HepG2 (cell line): ENCODE results near the gene KIAA1191. TPM values are rescaled to one million over a fixed set of nuclear protein-coding genes. Genes with fewer than 3 reads are reported as not detected.
A peak's percentile ranks its signal among the peaks of the same experiment; 100 is the strongest.

ENCODE experiments used
- AHDC1 ChIP-seq: sonication (generic); formaldehyde crosslinking; IDR thresholded peaks from 2 replicates; pipeline ENCODE4 v1.5.1; 2020; ENCODE audit warnings: mild to moderate bottlenecking, missing genetic modification reagents, borderline replicate concordance
- ATF7 ChIP-seq, 2 experiments: fragments of 450-650 bp in 1 of 2; sonication (generic) in 1 of 2; formaldehyde crosslinking in 1 of 2; IDR thresholded peaks; 2 replicates each; pipeline versions ENCODE4 v1.4.0 to v1.6.1; 2016 to 2020; ENCODE audit warnings: antibody characterized with exemption in 1 of 2, mild to moderate bottlenecking in 1 of 2, missing genetic modification reagents in 1 of 2
- CHD2 ChIP-seq: IDR thresholded peaks from 2 replicates; pipeline ENCODE4 v1.6.1; 2011; ENCODE audit warnings: low read depth, low read length, improper control_type of control experiment
- JARID2 ChIP-seq: sonication (generic); formaldehyde crosslinking; IDR thresholded peaks from 2 replicates; pipeline ENCODE4 v1.8.1; 2023; ENCODE audit warnings: missing genetic modification reagents, inconsistent platforms; ENCODE audit not compliant: insufficient replicate concordance
- LRRFIP1 ChIP-seq: sonication (generic); formaldehyde crosslinking; conservative IDR thresholded peaks from 2 replicates; pipeline ENCODE4 v1.4.0; 2020; ENCODE audit warnings: missing genetic modification reagents
- MZF1 ChIP-seq: sonication (generic); formaldehyde crosslinking; IDR thresholded peaks from 2 replicates; pipeline ENCODE4 v1.8.1; 2023; ENCODE audit warnings: mild to moderate bottlenecking, missing genetic modification reagents, borderline replicate concordance
- NFE2L2 ChIP-seq: fragments of 150-350 bp; IDR thresholded peaks from 2 replicates; pipeline ENCODE4 v1.6.1; 2014; ENCODE audit warnings: low read length
- PCBP2 ChIP-seq: fragments of 200-400 bp; formaldehyde crosslinking; optimal IDR thresholded peaks from 2 replicates; pipeline ENCODE3; 2018; ENCODE audit warnings: low read length, low read depth; ENCODE audit not compliant: poor library complexity, severe bottlenecking
- POGZ ChIP-seq: sonication (generic); formaldehyde crosslinking; IDR thresholded peaks from 2 replicates; pipeline ENCODE4 v1.4.0; 2020; ENCODE audit warnings: mild to moderate bottlenecking, missing genetic modification reagents
- RAD51 ChIP-seq: fragments of 450-650 bp; IDR thresholded peaks from 2 replicates; pipeline ENCODE4 v1.6.1; 2016; ENCODE audit warnings: borderline replicate concordance
- RFXAP ChIP-seq: sonication (generic); formaldehyde crosslinking; IDR thresholded peaks from 2 replicates; pipeline ENCODE4 v1.4.0; 2020; ENCODE audit warnings: missing genetic modification reagents, borderline replicate concordance
- SOX13 ChIP-seq, 3 experiments: fragments of 450-650 bp in 1 of 3; sonication (generic) in 1 of 3; formaldehyde crosslinking in 1 of 3; IDR thresholded peaks in 2 of 3; conservative IDR thresholded peaks in 1 of 3; 2 replicates each; pipeline versions ENCODE4 v1.5.0 to v1.6.1; 2016 to 2020; ENCODE audit warnings: antibody characterized with exemption in 1 of 3, mild to moderate bottlenecking in 1 of 3, missing compliant biosample characterization in 1 of 3, missing genetic modification reagents in 1 of 3, moderate library complexity in 1 of 3
- SP1 ChIP-seq, 2 experiments: fragments of 450-650 bp in 1 of 2; sonication (generic) in 1 of 2; formaldehyde crosslinking in 1 of 2; IDR thresholded peaks; 2 replicates each; pipeline versions ENCODE4 v1.4.0 to v1.6.1; 2016 to 2020; ENCODE audit warnings: missing genetic modification reagents in 1 of 2
- U2AF2 ChIP-seq: fragments of 200-400 bp; formaldehyde crosslinking; IDR thresholded peaks from 2 replicates; pipeline ENCODE4 v1.6.1; 2017; ENCODE audit warnings: low read depth, mild to moderate bottlenecking, low read length
- ZFY ChIP-seq: sonication (generic); formaldehyde crosslinking; IDR thresholded peaks from 2 replicates; pipeline ENCODE4 v1.4.0; 2020; ENCODE audit warnings: missing genetic modification reagents
- ZNF232 ChIP-seq: sonication (generic); formaldehyde crosslinking; IDR thresholded peaks from 2 replicates; pipeline ENCODE4 v1.4.0; 2020; ENCODE audit warnings: missing genetic modification reagents, borderline replicate concordance
- ZNF383 ChIP-seq: sonication (generic); formaldehyde crosslinking; IDR thresholded peaks from 2 replicates; pipeline ENCODE4 v1.4.0; 2020; ENCODE audit warnings: missing genetic modification reagents, mild to moderate bottlenecking, borderline replicate concordance
- ZNF616 ChIP-seq: sonication (generic); formaldehyde crosslinking; IDR thresholded peaks from 2 replicates; pipeline ENCODE4 v1.5.0; 2020; ENCODE audit warnings: low read depth, mild to moderate bottlenecking, missing genetic modification reagents
- polyA plus RNA-seq, 8 experiments: library from polyadenylated mRNA; depleted of rRNA in 3 of 8; stranded (reverse) in 7 of 8; unstranded in 1 of 8; fragments of >200 nt; fragmentation: Illumina TruSeq in 4 of 8; extraction: Trizol in 4 of 8; gene quantifications; 2 replicates each; pipeline versions ENCODE4 v1.2.1 to v1.2.3, GENCODE V29; 2011 to 2016; ENCODE audit warnings: low read depth in 4 of 8, missing spikeins in 1 of 8, mixed read lengths in 1 of 8; ENCODE audit not compliant: insufficient read depth in 1 of 8
- total RNA-seq, 5 experiments: library from RNA; depleted of rRNA; stranded (reverse); fragments of >200 nt; fragmentation: Illumina TruSeq; extraction: Trizol; gene quantifications; 2 replicates each; pipeline ENCODE4 v1.2.3, GENCODE V29; 2016; ENCODE audit warnings: low read depth in 1 of 5

The KIAA1191 gene
- total and polyA plus RNA-seq, 2 of the 13 experiments (the other 11 are each of a cell fraction or from before 2014, with no cell fraction given), result 63.6 to 103 TPM

DNA sequence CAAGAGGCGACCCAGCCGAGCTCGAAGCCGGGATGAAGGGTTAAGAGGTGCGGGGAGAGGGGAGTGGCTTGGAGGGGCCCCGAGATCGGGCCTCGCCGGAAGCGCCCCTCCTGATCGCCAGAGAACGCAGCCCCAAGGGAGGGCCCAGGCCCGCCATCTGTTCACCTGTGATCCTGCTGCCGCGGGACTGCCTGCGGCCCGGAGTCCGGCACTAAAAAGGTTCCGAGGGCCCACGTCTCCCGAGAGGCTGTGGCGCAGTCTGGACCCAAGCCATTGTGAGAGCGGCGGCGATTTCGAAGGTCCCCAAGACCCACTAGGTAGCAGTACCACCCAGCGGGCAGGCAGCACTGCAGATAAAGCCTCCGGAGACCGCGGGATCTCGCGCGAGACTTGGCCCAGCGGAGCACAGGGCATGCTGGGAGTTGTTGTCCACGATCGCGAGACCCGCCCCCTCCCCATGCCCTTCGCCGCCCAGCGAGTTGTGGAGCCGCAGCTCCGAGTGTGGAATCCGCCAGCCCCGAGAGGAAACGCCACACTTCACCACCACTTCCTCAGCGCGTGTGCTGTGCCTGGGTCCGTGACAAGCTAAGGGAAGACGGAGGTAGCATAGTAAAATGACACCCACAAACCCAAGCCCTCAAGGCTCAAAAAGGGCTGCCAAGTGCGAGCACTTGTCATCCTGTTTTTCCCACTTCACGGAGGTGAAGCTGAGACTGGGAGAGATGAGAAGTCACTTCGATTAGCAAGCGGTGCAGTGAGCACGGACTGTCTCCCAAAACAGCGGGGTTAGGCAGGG, at the start of gene KIAA1191 (continued):
- TF ChIP-seq NFE2L2 (no peak), SOX13 (IDR thresholded peaks at IDR 0.05) (no peak), SOX13 (CRISPR knock-in tag; conservative IDR thresholded peaks at IDR 0.05 in 1 of 2, IDR thresholded peaks at IDR 0.05 in 1 of 2) (no peak; a peak in 1 of 4 replicates), JARID2 (CRISPR knock-in tag) (peak; percentile 29), ZNF383 (no peak), POGZ (CRISPR knock-in tag) (peak; percentile 77), ATF7 (IDR thresholded peaks at IDR 0.05) (no peak), ATF7 (CRISPR knock-in tag; IDR thresholded peaks at IDR 0.05) (no peak), RFXAP (CRISPR knock-in tag) (no peak), RAD51 (no peak), AHDC1 (CRISPR knock-in tag) (peak; percentile 75), ZNF616 (CRISPR knock-in tag) (peak; percentile 84; the same call in 1 of the 2 replicates), SP1 (IDR thresholded peaks at IDR 0.05) (no peak), SP1 (CRISPR knock-in tag; IDR thresholded peaks at IDR 0.05) (peak; percentile 61), ZFY (CRISPR knock-in tag) (peak; percentile 98), CHD2 (peak; percentile 98), MZF1 (CRISPR knock-in tag) (no peak), ZNF232 (no peak; the same call in 1 of the 2 replicates), LRRFIP1 (no peak), PCBP2 (no peak), U2AF2 (no peak)
